ENCODE results near the gene ABCC4.
"Not testable (repeated sequence)": the region's sequence is repeated elsewhere in the genome, so short reads cannot be mapped to it uniquely, and the experiment has no call there.

Gene ABCC4

DNA sequence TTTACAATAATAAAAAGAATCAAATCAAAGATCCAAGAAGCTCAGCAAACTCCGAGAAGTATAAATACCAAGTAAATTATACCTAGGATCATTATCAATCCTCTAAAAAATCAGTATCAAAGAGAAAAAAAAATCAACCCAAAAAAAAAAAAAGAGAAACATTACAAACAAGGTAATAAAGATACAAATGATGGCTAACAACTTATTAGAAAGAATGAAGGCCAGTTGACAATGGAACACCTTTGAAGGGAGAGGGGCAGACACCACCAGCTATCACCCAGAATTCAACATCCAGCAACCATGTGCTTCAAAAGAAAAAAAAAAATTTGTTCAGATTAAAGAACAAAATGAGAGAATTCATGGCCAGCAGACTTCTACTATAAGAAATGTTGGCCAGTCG is 77.2 kb downstream of the ABCC4 start:
- no peak for DNase-seq

- DNase-seq: no peak
Measured at GRCh38 chr13:95222733-95223018, 78.6 kb downstream of the ABCC4 start.

- DNase-seq: no peak
Measured at GRCh38 chr13:95221971-95222732, 79.1 kb downstream of the ABCC4 start.

DNA sequence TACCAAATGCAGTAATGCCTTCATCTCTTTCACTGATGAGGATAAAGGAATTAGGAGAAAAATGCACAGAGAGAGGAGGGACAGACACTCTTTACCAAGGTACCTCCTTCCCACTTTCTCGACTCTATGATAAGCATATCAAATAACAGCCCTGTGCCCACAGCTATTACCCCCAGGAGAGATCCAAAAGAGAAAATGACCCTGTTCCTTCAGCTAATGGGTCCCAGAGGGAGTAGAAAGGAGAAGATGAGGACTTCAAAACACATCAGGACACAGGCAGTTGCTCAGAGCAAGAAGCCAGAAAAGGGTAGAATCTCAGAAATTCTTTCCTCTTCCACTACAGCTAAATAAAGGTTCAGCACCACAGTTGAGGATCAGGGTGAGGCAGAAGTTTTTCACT is 80.6 kb downstream of the ABCC4 start:
- no peak for DNase-seq

- no peak for DNase-seq
Measured at GRCh38 chr13:95217920-95218830, 83.1 kb downstream of the ABCC4 start.

DNA sequence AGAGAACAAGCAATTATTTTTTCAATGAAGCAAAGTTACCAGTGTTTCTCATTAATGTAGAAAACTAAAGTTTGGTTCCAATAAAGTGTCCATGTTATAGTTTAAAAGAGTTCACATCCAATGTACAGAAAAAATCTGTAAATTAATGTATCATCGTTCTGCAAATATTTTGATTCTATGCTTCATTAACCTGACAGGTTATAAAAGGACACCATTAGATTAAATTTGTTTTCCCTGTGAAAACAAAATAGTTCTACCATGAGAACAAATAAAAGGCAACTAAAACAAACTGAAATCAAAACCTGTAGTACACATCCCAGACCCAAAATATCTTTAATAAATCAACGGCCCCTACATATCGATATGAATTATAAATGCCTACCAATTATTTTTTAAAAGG is 85.1 kb downstream of the ABCC4 start:
- DNase-seq: no peak

GRCh38 chr13:95212983-95213850 is 88.0 kb downstream of the ABCC4 start:
- DNase-seq: no peak

GRCh38 chr13:95209109-95209508 is 92.1 kb downstream of the ABCC4 start:
- no peak for DNase-seq

DNA sequence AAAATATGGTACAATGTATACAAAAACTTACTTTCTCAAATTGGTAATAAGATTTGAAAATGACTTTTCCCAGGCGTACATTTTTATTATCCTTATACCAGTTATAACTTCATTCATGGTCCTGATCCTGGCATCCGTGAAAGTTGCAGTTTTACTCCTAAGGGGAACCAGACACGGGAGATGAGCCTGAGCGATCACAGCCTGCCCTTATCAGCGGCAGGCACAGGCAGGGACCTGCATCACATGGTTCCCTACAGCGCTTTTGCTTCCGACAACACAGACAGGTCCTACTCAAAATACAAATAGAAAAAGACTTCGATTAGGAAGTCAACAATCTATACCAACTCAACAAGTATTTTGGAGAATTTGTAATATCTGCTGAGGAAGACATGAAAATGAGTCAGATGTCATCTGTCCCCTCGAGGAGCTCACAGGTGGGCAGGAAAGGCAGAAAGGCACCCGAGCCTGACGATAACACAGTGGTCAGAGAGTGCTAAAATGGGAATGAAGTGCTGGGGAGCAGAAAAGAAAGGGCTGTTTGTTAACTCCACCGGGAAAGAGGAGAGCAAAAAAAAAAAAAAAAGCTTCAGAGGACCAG is 93.4 kb downstream of the ABCC4 start:
- no peak for DNase-seq

- no peak for DNase-seq
Measured at GRCh38 chr13:95206116-95206515, 95.1 kb downstream of the ABCC4 start.

DNA sequence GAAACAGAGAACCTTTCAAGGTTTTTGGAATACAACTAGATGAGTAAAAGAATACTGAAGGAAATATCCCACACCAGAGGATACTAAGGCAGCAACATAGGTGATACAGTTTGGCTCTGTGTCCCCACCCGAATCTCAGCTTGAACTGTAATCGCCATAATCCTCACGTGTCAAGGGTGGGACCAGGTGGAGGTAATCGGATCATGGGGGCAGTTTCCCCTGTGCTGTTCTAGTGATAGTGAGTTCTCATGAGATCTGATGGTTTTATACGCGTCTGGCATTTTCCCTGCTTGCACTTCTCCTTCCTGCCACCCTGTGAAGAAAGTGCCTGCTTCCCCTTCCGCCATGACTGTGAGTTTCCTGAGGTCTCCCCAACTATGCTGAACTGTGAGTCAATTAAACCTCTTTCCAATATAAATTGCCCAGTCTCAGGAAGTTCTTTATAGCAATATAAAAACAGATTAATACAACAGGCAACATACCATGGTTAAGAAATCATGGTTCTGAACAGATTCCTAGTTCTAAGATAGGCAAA is 97.0 kb downstream of the ABCC4 start:
- peak; percentile 14 for DNase-seq

GRCh38 chr13:95201814-95202651 is 99.2 kb downstream of the ABCC4 start:
- no peak for DNase-seq

GRCh38 chr13:95200386-95200957 is 100.8 kb downstream of the ABCC4 start:
- DNase-seq: not testable (repeated sequence)

DNA sequence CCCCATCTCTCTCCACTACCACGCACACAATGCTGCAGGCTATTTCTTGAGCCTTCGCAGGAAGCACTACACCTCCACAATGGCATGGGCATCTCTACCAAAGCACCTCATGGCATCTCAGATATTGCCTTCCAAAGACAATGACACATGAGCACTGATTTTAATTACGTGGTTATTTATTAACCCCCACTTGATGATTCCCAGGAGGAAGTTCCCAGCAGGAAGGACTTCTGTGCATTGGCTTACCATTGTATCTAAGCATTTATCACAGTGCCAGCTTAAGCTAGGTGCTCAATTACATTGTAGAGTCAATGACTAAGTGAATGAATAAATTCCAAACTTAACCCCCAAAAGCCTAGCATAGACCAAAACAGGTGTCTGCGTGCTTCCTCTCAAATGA is 101.4 kb downstream of the ABCC4 start:
- no peak for DNase-seq

DNA sequence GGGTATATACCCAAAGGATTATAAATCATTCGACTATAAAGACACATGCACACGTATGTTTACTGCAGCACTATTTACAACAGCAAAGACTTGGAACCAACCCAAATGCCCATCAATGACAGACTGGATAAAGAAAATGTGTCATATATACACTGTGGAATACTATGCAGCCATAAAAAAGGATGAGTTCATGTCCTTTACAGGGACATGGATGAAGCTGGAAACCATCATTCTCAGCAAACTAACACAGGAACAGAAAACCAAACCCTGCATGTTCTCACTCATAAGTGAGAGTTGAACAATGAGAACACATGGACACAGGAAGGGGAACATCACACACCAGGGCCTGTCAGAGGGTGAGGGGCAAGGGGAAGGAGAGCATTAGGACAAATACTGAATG is 102.6 kb downstream of the ABCC4 start:
- not testable (repeated sequence) for DNase-seq

- DNase-seq: no peak
Measured at GRCh38 chr13:95197548-95197947, 103.7 kb downstream of the ABCC4 start.

- DNase-seq: no peak
Measured at GRCh38 chr13:95195146-95195545, 106.1 kb downstream of the ABCC4 start.

DNA sequence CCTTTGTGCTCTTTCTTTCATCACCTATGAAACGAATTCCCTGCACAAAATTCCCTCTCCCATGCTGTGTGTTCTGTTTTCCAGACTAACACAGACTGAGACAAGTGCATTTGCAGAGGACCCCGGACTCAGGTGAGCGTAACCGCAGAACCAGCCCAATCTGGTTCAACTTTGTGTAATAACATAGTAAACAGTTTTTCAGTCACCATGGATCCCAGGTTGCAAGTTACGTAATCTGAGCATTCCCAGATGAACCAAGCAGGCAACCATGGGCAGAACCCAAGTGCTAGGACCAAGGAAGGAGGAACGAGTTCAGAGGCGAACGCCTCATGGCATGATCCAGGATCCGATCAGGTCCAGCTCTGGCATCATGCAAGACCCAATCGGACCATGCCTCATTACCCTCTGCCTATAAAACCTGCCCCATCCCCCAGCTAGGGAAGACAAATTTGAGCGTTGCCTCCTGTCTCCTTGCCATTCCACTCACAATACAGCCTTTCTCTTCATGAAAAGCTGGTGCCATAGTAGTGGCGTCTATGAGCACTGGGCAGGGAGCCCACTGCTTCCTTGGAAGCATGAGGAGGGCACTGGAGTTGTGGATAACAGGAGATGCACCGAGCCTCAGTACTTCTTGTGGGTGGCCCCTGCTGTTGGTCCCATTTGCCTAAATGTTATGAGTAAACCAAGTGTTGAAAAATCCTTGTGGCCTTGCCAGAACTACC is 107.6 kb downstream of the ABCC4 start:
- DNase-seq: no peak

DNA sequence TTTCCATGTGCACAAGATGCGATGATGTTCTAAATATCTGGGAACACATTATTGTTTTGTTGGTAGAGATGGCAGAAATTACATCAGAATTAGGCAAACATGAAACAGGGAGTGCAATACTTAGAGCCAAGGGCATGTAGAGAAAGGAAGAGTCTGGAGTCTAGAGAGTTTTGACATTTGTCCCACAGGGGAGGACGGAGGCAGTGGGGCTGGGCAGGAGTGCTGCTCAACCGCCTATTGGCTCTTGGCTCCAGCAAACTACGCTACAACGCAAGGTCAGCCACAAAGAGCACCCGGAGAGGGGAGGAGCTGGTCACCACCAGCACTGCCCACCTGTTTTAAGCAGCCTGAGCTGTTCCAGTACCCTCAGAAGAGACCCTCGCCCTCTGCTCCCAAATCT is 108.3 kb downstream of the ABCC4 start:
- no peak for DNase-seq

DNA sequence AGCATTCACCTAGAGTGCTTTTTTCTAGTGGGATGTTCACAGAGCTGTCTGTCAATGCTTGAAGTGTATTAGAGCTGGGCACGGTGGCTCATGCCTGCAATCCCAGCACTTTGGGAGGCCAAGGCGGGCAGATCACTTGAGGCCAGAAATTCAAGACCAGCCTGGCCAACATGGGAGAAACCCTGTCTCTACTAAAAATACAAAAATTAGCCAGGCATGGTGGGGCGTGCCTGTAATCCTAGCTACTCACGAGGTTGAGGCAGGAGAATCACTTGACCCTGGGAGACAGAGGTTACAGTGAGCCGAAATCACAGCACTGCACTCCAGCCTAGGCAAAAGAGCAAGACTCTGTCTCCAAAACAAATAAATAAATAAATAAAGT is 108.7 kb downstream of the ABCC4 start:
- DNase-seq: not testable (repeated sequence)
